ENCODE results near the gene WHRN. TPM values are rescaled to one million over a fixed set of nuclear protein-coding genes. Genes with fewer than 3 reads are reported as not detected.

WHRN gene
- total and polyA plus RNA-seq, 7 experiments from 2014 or later = 0.12 to 24.0 (median 2.5) TPM; not detected in 1

DNA sequence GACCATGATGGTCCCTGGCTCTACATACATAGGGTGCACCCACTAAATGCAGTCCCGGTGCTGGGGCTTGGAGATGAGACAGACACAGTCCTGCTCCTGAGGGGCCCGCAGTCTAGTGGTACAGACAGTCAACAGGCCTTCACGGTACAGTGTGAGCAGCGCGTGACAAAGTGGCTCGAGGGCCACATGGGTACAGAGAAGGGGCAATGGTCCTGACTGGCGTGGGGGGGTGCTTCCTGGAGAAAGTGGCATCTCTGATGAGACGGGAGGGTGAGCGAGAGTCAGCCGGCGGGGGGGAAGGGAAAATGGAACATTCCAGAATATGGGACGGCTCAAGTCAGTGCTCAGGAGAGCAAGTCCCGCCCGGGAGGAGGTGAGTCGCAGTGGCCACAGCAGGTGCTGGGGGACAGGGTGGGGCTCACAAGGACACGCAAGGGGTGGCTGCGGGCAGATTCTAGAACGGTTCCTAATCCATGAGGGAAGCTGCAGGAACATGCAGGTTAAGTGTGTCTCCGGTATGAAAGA lies 38.0 kb downstream of the WHRN start:
- Mint-ChIP-seq H3K9me3 (peaks cover 0 to 4% (median 0%) of the 10 kb centered on the region in 11 donors), H3K4me1 (peaks cover 0 to 3% (median 0%) of the 10 kb centered on the region in 7 donors), H3K36me3 (peaks cover 0 to 4% (median 0%) of the 10 kb centered on the region in 5 donors), H3K27ac (peak overlapping the region in 1 of 9 donors; percentile 42), H3K27me3 (no peaks in the 10 kb centered on the region), H3K4me3 (no peak overlapping the region)
- Histone ChIP-seq H3K27me3 (ENCODE audit: control insufficient read depth in 2 of 2, insufficient read depth in 2 of 2, low read length in 2 of 2) (no peaks in the 10 kb centered on the region), H3K4me3 (ENCODE audit: low read length) (no peak overlapping the region), H3K9me3 (ENCODE audit: control insufficient read depth in 2 of 3, low read length in 3 of 3) (no peaks in the 10 kb centered on the region), H3K36me3 (ENCODE audit: control insufficient read depth in 2 of 3, insufficient read depth in 3 of 3, low read length in 3 of 3) (no peaks in the 10 kb centered on the region), H3K27ac (ENCODE audit: low read depth, low read length) (no peak overlapping the region), H3K4me1 (ENCODE audit: control insufficient read depth in 2 of 2, insufficient read depth in 2 of 2, low read length in 2 of 2) (no peaks in the 10 kb centered on the region)
- ATAC-seq (no peak), DNase-seq (no peak)
- intact Hi-C loops (cut with micrococcal nuclease) = no loop called here
- CTCF ChIA-PET = no interaction called here
- POLR2A ChIA-PET = no interaction called here

DNA sequence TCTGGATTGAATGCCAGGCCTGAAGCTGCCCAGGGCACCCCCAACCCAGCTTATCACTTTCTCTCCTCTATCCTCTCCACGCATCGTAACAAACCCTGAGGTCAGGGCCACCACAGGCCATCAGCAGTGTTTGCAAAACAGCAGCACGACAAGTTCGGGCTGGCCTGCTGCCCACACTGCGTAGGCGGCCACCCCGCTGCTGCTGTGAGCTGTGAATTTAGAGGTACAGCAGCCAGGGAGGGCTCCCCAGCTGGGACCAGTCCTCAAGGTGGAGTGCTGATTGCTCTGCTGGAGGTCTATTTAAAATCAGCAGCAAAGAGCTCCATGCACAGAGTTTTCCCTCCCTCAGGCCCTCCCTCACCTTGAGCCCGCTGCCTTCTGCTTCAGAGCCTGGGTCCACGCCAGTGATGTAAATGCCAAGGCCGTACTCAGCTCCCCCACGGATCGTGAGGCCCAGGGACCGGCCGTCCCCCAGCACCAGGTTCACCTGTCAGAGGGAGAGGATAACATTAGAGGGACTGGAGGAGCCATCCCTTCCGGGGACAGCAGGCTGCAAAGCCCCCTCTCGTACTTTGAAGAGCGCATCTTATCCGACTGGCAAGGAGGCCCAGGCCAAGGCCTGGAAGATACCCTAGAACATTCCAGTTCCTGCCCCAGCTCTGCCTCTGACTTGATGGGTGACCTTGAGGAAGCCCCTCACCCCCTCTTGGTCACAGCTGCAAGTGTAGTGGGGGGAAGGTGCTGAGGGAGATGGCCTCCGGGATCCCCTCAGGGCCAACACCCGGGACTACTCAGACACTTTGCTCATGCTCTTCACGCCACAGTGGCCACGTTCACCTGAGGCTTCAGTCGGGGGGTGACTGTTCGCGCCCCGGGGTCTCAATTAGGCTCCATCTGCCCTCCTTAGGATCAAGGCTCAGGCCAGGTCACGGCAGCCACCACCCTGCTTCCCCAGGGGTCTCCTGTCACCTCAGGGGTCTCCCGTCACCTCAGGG lies 39.1 kb downstream of the WHRN start:
- POLR2A ChIA-PET = no interaction called here
- H3K27ac Mint-ChIP-seq = no peak overlapping the region

DNA sequence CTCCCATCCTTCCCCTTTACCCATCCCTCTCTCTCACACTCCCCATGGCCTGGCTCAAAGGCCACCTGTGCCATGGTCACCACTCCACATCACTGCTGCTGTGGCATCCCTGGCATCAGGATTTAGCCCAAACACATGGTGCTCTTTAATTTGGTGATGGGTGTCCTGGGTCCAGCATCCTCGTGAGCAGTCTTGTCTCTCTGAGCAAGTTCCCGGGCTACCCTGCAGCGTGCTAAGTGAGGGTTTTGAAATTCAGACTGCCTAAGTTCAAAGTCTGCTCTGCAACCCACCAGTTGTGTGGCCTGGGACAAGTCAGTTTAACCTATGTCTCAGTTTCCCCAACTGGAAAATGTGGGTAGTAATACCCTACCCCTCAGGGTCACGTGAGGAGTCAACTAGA lies 39.9 kb downstream of the WHRN start:
- no peaks in the 10 kb centered on the region for H3K27me3 Mint-ChIP-seq
- no peaks in the 10 kb centered on the region for H3K9me3 ChIP-seq (ENCODE audit: control insufficient read depth in 2 of 3, low read length in 3 of 3)
- H3K27ac Mint-ChIP-seq = no peak overlapping the region
- no peak overlapping the region for H3K27ac ChIP-seq (ENCODE audit: low read depth, low read length)
- H3K4me3 Mint-ChIP-seq = no peak overlapping the region
- intact Hi-C loops (cut with micrococcal nuclease) = no loop called here
- no peaks in the 10 kb centered on the region for H3K4me1 ChIP-seq (ENCODE audit: control insufficient read depth in 2 of 2, insufficient read depth in 2 of 2, low read length in 2 of 2)
- H3K36me3 ChIP-seq (ENCODE audit: control insufficient read depth in 2 of 3, insufficient read depth in 3 of 3, low read length in 3 of 3) = no peaks in the 10 kb centered on the region
- H3K4me3 ChIP-seq (ENCODE audit: low read length) = no peak overlapping the region
- POLR2A ChIA-PET = no interaction called here
- ATAC-seq = no peak
- H3K27me3 ChIP-seq (ENCODE audit: control insufficient read depth in 2 of 2, insufficient read depth in 2 of 2, low read length in 2 of 2) = no peaks in the 10 kb centered on the region
- peaks cover 0 to 4% (median 0%) of the 10 kb centered on the region in 11 donors for H3K9me3 Mint-ChIP-seq
- no peak for DNase-seq
- peaks cover 0 to 3% (median 0%) of the 10 kb centered on the region in 7 donors for H3K4me1 Mint-ChIP-seq
- CTCF ChIA-PET = no interaction called here
- H3K36me3 Mint-ChIP-seq = peaks cover 0 to 4% (median 0%) of the 10 kb centered on the region in 5 donors

More for the DNA sequence above, 39.1 kb downstream of the WHRN start:
- H3K9me3 Mint-ChIP-seq = peaks cover 0 to 4% (median 0%) of the 10 kb centered on the region in 11 donors
- H3K27ac ChIP-seq (ENCODE audit: low read depth, low read length) = no peak overlapping the region
- intact Hi-C loops (cut with micrococcal nuclease) = no loop called here
- H3K27me3 ChIP-seq (ENCODE audit: control insufficient read depth in 2 of 2, insufficient read depth in 2 of 2, low read length in 2 of 2) = no peaks in the 10 kb centered on the region
- DNase-seq = no peak
- H3K36me3 Mint-ChIP-seq = peaks cover 0 to 4% (median 0%) of the 10 kb centered on the region in 5 donors
- no peak overlapping the region for H3K4me3 ChIP-seq (ENCODE audit: low read length)
- H3K36me3 ChIP-seq (ENCODE audit: control insufficient read depth in 2 of 3, insufficient read depth in 3 of 3, low read length in 3 of 3) = no peaks in the 10 kb centered on the region
- CTCF ChIA-PET = no interaction called here
- H3K4me1 ChIP-seq (ENCODE audit: control insufficient read depth in 2 of 2, insufficient read depth in 2 of 2, low read length in 2 of 2) = no peaks in the 10 kb centered on the region
- H3K4me3 Mint-ChIP-seq = no peak overlapping the region
- peaks cover 0 to 3% (median 0%) of the 10 kb centered on the region in 7 donors for H3K4me1 Mint-ChIP-seq
- H3K9me3 ChIP-seq (ENCODE audit: control insufficient read depth in 2 of 3, low read length in 3 of 3) = no peaks in the 10 kb centered on the region
- H3K27me3 Mint-ChIP-seq = no peaks in the 10 kb centered on the region
- no peak for ATAC-seq

DNA sequence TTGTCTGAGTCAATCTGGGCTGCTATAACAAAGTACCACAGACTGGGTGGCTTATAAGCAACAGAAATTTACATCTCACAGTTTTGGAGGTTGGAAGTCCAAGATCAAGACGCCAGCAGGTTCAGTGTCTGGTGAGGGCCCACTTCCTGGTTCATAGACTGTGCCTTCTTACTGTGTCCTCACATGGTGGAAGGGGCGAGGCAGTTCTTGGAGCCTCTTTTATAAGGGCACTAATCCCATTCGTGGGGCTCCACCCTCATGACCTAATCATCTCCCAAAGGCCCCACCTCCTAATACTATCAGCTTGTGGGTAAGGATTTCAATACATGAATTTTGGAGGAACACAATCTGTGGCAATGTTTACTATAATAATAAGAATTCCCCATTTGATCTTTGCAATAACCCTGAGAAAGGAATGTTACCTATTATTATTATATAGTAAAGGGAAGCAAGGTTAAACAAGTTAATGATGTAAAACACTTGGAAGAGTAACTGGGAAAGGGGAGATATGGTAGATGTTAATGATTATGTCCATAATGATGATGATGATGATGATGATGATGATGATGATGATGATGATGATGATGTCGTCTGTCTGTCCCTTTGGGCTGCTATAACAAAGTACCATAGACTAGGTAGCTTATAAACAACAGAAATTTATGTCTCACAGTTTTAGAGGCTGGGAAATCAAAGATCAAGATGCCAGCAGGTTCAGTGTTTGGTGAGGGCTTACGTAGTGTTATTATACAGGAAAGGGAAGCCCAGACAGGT lies 40.8 kb downstream of the WHRN start:
- ATAC-seq = no peak
- no peaks in the 10 kb centered on the region for H3K36me3 ChIP-seq (ENCODE audit: control insufficient read depth in 2 of 3, insufficient read depth in 3 of 3, low read length in 3 of 3)
- CTCF ChIA-PET = interaction anchor here (0.8 kb wide), 1 partner anchor 59 kb away, joined by 3 read pairs; no protein-coding TSS in a partner anchor
- H3K4me1 ChIP-seq (ENCODE audit: control insufficient read depth in 2 of 2, insufficient read depth in 2 of 2, low read length in 2 of 2) = no peaks in the 10 kb centered on the region
- no peak overlapping the region for H3K27ac ChIP-seq (ENCODE audit: low read depth, low read length)
- H3K9me3 ChIP-seq (ENCODE audit: control insufficient read depth in 2 of 3, low read length in 3 of 3) = no peaks in the 10 kb centered on the region
- intact Hi-C loops (cut with micrococcal nuclease) = no loop called here
- Mint-ChIP-seq H3K4me3 (no peak overlapping the region), H3K4me1 (peaks cover 0 to 3% (median 0%) of the 10 kb centered on the region in 7 donors), H3K27me3 (peaks cover 0 to 4% (median 0%) of the 10 kb centered on the region in 5 donors), H3K9me3 (no peaks in the 10 kb centered on the region), H3K36me3 (no peaks in the 10 kb centered on the region), H3K27ac (peak overlapping the region in 1 of 9 donors; percentile 51)
- H3K4me3 ChIP-seq (ENCODE audit: low read length) = no peak overlapping the region
- POLR2A ChIA-PET = no interaction called here
- DNase-seq = no peak
- no peaks in the 10 kb centered on the region for H3K27me3 ChIP-seq (ENCODE audit: control insufficient read depth in 2 of 2, insufficient read depth in 2 of 2, low read length in 2 of 2)

DNA sequence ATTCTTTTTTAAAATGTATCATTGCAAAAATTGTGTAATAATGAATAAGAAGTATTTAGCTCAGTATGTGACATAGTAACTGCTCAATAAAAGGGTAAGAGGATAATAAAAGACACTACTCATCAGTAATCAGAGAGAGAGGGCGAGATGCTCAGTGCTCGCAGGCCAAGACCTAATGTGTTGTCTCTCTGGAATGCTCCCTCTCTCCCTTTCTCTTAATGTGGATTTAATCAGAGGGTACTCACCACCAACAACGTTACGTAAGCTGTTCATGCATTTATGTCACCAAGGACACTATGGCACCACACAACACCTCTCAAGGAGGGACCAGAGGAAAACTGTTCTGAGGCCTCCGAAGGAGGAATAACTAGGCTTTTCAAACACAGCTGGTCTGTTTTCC lies 42.5 kb downstream of the WHRN start:
- H3K4me3 Mint-ChIP-seq = no peak overlapping the region
- no peaks in the 10 kb centered on the region for H3K36me3 ChIP-seq (ENCODE audit: control insufficient read depth in 2 of 3, insufficient read depth in 3 of 3, low read length in 3 of 3)
- H3K4me3 ChIP-seq (ENCODE audit: low read length) = no peak overlapping the region
- POLR2A ChIA-PET = interaction anchor here (0.7 to 0.8 kb wide), 2 partner anchors 11 to 46 kb away, joined by 3 read pairs; no protein-coding TSS in a partner anchor
- H3K4me1 Mint-ChIP-seq = peaks cover 0 to 3% (median 0%) of the 10 kb centered on the region in 7 donors
- DNase-seq (no peak), ATAC-seq (no peak)
- no peak overlapping the region for H3K27ac Mint-ChIP-seq
- H3K9me3 ChIP-seq (ENCODE audit: control insufficient read depth in 2 of 3, low read length in 3 of 3) = no peaks in the 10 kb centered on the region
- H3K9me3 Mint-ChIP-seq = no peaks in the 10 kb centered on the region
- no peak overlapping the region for H3K27ac ChIP-seq (ENCODE audit: low read depth, low read length)
- intact Hi-C loops (cut with micrococcal nuclease) = no loop called here
- no peaks in the 10 kb centered on the region for H3K4me1 ChIP-seq (ENCODE audit: control insufficient read depth in 2 of 2, insufficient read depth in 2 of 2, low read length in 2 of 2)
- H3K36me3 Mint-ChIP-seq = no peaks in the 10 kb centered on the region
- H3K27me3 Mint-ChIP-seq = peaks cover 0 to 6% (median 0%) of the 10 kb centered on the region in 5 donors
- CTCF ChIA-PET = interaction anchor here (1.0 to 2.7 kb wide), 2 partner anchors 29 to 191 kb away, joined by 3 to 9 read pairs; no protein-coding TSS in a partner anchor
- H3K27me3 ChIP-seq (ENCODE audit: control insufficient read depth in 2 of 2, insufficient read depth in 2 of 2, low read length in 2 of 2) = no peaks in the 10 kb centered on the region

DNA sequence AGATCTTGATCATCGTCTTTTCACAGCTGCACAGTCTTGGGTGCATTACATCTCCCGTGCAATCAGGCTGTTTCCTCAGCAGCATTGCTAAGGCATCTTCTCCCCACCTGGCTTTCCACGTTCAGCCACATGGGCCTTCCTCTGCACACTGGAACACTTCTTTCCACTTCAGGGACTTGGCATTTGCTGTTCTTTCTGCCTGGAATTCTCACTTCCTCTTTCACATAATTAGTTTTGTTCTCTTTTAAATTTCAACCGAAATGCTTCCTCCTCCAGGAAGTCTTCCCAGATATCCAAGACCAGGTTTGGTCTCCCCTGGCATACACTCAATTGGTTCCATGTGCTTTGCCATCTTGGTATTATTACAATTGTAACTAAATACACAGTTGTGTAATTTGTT lies 43.8 kb downstream of the WHRN start:
- Histone ChIP-seq H3K27ac (ENCODE audit: low read depth, low read length) (no peak overlapping the region), H3K36me3 (ENCODE audit: control insufficient read depth in 2 of 3, insufficient read depth in 3 of 3, low read length in 3 of 3) (no peaks in the 10 kb centered on the region), H3K27me3 (ENCODE audit: control insufficient read depth in 2 of 2, insufficient read depth in 2 of 2, low read length in 2 of 2) (no peaks in the 10 kb centered on the region), H3K4me3 (ENCODE audit: low read length) (no peak overlapping the region), H3K9me3 (ENCODE audit: control insufficient read depth in 2 of 3, low read length in 3 of 3) (no peaks in the 10 kb centered on the region), H3K4me1 (ENCODE audit: control insufficient read depth in 2 of 2, insufficient read depth in 2 of 2, low read length in 2 of 2) (no peaks in the 10 kb centered on the region)
- POLR2A ChIA-PET = no interaction called here
- Mint-ChIP-seq H3K36me3 (no peaks in the 10 kb centered on the region), H3K9me3 (no peaks in the 10 kb centered on the region), H3K27me3 (peaks cover 0 to 9% (median 0%) of the 10 kb centered on the region in 5 donors), H3K4me3 (no peak overlapping the region), H3K27ac (no peak overlapping the region), H3K4me1 (peaks cover 0 to 3% (median 0%) of the 10 kb centered on the region in 7 donors)
- DNase-seq = no peak
- intact Hi-C loops (cut with micrococcal nuclease) = no loop called here
- CTCF ChIA-PET = interaction anchor here (2.7 kb wide), 1 partner anchor 192 kb away, joined by 9 read pairs; no protein-coding TSS in a partner anchor
- ATAC-seq = no peak

Data from naive thymus-derived CD4-positive, alpha-beta T cell (primary cell).